ENCODE results near the gene PRR14.
A peak's percentile ranks its signal among the peaks of the same experiment; 100 is the strongest.
"Not testable (repeated sequence)": the region's sequence is repeated elsewhere in the genome, so short reads cannot be mapped to it uniquely, and the experiment has no call there.

Gene PRR14

GRCh38 chr16:30621765-30622164 is 29.0 kb upstream of the PRR14 start:
- Mint-ChIP-seq H3K27me3 (peaks cover 14% of the 10 kb centered on the region), H3K9me3 (no peaks in the 10 kb centered on the region), H3K36me3 (no peaks in the 10 kb centered on the region), H3K4me3 (no peak overlapping the region), H3K27ac (no peak overlapping the region), H3K4me1 (no peaks in the 10 kb centered on the region)
- no peak for ATAC-seq

DNA sequence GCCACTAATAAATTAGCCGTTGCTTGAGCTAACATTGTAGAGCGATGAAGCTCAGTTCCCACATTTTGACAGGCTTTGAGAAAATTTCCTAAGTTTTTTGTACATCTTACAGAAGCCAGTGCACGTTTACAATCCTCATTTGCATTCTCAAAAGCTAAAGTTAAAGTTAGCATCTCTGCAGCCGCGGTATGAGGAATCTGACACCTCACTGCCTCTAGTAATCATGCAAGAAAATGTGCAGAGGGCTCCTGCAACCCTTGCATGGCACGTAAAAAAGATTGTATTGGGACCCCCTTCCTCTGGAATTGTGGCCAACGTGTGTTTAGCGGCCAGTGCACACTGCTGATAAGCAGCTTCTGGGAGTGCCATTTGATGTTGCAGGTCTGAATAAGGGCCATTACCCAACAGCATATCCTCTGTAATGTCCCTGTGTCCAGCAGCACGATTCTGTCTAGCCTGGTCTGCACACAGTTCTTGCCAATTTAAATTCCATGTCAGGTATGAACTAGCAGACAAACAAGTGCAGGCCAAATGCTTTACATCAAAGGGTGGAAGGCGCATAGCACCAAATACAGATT is 28.2 kb upstream of the PRR14 start:
- Mint-ChIP-seq H3K4me1 (no peaks in the 10 kb centered on the region), H3K36me3 (no peaks in the 10 kb centered on the region), H3K9me3 (no peaks in the 10 kb centered on the region), H3K27ac (no peak overlapping the region), H3K27me3 (peaks cover 14% of the 10 kb centered on the region), H3K4me3 (no peak overlapping the region)
- no peak for ATAC-seq

DNA sequence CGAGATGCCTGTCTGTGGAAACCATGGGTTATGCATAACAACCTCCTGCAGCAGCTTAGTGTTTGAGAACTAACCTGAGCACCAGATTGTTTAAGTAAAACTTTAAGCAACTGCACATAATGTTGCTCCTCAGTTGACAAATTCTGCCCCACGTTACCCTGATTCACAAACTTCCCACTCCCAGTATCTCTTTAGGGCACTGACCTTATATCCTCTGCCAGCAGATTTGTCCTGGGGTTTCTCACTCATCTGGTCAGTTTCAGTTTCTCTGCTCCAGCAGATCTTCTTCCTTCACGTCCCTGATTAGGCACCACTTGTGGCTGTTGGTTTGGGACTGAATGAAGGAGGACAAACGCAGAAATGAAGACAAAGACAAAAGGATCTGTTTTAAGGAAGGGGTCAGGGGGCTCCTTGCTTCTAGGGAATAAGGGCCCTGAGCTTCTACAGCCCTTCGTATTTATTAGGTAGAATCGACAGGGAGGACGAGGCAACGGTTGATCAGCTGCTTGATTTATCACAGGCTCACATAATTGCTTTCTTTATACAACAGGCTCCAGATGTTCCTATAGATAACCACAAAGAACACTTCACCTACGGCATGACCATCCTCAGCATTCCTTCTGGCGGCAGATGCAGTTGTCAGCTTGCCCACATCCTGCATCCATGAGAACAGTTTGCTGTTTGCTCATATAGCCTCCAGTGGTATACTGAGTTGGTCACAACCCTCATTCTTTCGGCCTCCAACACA is 27.1 kb upstream of the PRR14 start:
- H3K27me3 Mint-ChIP-seq = peaks cover 14% of the 10 kb centered on the region
- H3K36me3 Mint-ChIP-seq = no peaks in the 10 kb centered on the region
- ATAC-seq = no peak
- H3K4me3 Mint-ChIP-seq = no peak overlapping the region
- H3K27ac Mint-ChIP-seq = no peak overlapping the region
- H3K4me1 Mint-ChIP-seq = peaks cover 3% of the 10 kb centered on the region
- no peaks in the 10 kb centered on the region for H3K9me3 Mint-ChIP-seq

GRCh38 chr16:30626236-30626635 is 24.5 kb upstream of the PRR14 start:
- ATAC-seq = no peak
- Mint-ChIP-seq H3K27ac (no peak overlapping the region), H3K4me3 (no peak overlapping the region), H3K27me3 (peaks cover 14% of the 10 kb centered on the region), H3K4me1 (peaks cover 13% of the 10 kb centered on the region), H3K36me3 (no peaks in the 10 kb centered on the region), H3K9me3 (no peaks in the 10 kb centered on the region)

DNA sequence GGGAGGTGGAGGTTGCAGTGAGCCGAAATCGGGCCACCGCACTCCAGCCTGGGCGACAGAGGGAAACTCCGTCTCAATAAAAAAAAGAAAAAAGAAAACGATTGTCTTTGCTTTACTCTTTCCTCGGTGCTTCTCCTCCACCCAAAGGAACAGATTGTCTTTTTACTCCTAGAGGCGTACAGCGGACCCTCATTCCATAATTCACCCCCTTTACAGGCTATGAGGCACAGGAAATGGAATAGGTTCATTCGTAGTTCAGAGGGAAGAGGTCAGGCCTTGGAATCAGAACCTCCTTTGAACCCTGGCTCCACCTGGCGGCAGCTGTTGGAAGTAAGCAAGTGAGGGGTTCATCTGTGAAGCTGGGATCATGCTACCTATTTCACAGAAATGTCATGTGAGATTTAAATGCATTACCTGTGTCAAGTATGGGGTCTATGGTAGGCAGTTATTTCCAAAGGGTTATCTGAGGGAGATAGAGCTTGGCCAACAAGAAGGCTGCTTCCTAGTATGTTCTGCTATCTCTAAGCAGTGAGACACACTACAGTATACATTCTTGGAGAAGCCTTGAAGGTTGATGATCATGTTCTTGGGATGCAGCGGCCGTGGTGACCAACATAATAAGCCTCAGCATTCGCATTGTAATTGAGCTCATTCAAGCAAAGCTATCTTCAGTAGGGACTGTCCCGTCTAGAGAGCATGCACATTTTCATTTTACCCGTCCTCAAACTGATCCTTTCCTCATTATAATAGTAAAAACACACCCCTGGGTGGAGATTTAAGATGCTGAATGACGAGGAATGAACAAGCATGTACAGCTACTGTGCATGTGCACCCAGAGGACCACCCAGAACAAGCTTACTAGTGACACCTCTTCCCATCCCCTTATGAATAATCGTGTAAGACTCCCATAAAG is 21.9 kb upstream of the PRR14 start:
- Mint-ChIP-seq H3K27me3 (peaks cover 4% of the 10 kb centered on the region), H3K27ac (peak overlapping the region; percentile 0)

DNA sequence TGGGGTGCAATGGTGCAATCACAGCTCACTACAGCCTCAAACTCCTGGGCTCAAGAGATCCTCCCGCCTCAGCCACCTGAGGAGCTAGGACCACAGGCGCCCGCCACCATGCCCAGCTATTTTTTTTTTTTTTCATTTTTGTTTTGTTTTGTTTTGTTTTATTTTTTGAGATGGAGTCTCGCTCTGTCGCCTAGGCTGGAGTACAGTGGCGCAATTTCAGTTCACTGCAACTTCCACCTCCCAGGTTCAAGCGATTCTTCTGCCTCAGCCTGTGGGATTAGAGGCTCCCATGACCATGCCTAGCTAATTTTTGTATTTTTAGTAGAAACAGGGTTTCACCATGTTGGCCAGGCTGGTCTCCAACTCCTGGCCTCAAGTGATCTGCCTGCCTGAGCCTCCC is 18.3 kb upstream of the PRR14 start:
- H3K36me3 Mint-ChIP-seq, H3K27ac Mint-ChIP-seq, H3K9me3 Mint-ChIP-seq, H3K4me3 Mint-ChIP-seq, H3K27me3 Mint-ChIP-seq, ATAC-seq: not testable (repeated sequence)
- H3K4me1 Mint-ChIP-seq = peaks cover 24% of the 10 kb centered on the region

More for the DNA sequence above, 21.9 kb upstream of the PRR14 start:
- H3K4me3 Mint-ChIP-seq = peak overlapping the region; percentile 55
- H3K9me3 Mint-ChIP-seq = no peaks in the 10 kb centered on the region
- peaks cover 13% of the 10 kb centered on the region for H3K4me1 Mint-ChIP-seq
- no peaks in the 10 kb centered on the region for H3K36me3 Mint-ChIP-seq
- ATAC-seq = peak; percentile 84

DNA sequence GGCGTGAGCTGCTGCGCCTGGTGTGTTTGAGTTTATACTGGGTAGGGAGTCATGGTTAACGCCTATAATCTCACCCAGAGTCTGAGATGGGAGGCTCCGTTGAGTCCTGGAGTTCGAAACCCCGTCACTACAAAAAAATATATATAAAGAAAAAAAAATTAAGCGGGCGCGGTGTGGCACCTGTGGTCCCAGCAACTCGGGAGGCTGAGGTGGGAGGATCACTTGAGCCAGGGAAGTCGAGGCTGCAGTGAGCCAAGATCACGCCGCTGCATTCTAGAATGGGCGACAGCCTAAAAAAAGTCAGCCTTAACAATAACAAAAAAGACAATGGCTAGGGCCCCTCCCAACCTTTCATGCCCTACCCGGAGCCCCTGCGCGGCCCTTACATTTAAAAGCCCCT is 17.2 kb upstream of the PRR14 start:
- Mint-ChIP-seq H3K4me3 (peak overlapping the region; percentile 80), H3K4me1 (peaks cover 22% of the 10 kb centered on the region), H3K9me3 (no peaks in the 10 kb centered on the region), H3K27ac (peak overlapping the region; percentile 94), H3K27me3 (no peaks in the 10 kb centered on the region), H3K36me3 (no peaks in the 10 kb centered on the region)
- no peak for ATAC-seq

DNA sequence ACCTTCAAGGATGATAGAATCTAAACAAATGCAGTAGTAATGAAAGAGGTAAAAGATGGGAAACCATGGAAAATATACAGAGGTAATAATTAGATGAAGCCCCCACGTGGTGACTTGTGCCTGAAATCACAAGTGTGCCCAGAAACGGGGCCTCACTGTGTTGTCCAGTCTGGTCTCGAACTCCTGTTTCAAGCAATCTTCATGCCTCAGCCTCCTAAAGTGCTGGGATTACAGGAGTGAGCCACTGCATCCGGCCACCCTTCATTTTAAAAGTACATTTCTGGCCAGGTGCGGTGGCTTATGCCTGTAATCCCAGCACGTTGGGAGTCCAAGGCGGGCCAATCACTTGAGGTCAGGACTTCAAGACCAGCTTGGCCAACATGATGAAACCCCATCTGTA is 14.2 kb upstream of the PRR14 start:
- H3K9me3 Mint-ChIP-seq = no peaks in the 10 kb centered on the region
- H3K27me3 Mint-ChIP-seq = no peaks in the 10 kb centered on the region
- peaks cover 10% of the 10 kb centered on the region for H3K4me1 Mint-ChIP-seq
- no peak overlapping the region for H3K4me3 Mint-ChIP-seq
- no peak for ATAC-seq
- no peaks in the 10 kb centered on the region for H3K36me3 Mint-ChIP-seq
- H3K27ac Mint-ChIP-seq = no peak overlapping the region

GRCh38 chr16:30637139-30637538 is 13.6 kb upstream of the PRR14 start:
- not testable (repeated sequence) for H3K27ac Mint-ChIP-seq, H3K4me3 Mint-ChIP-seq, ATAC-seq, H3K36me3 Mint-ChIP-seq, H3K27me3 Mint-ChIP-seq, H3K9me3 Mint-ChIP-seq
- peaks cover 10% of the 10 kb centered on the region for H3K4me1 Mint-ChIP-seq

GRCh38 chr16:30637944-30638343 is 12.8 kb upstream of the PRR14 start:
- Mint-ChIP-seq H3K36me3 (no peaks in the 10 kb centered on the region), H3K27me3 (no peaks in the 10 kb centered on the region), H3K9me3 (no peaks in the 10 kb centered on the region), H3K27ac (no peak overlapping the region), H3K4me3 (no peak overlapping the region), H3K4me1 (peaks cover 10% of the 10 kb centered on the region)
- ATAC-seq = no peak

GRCh38 chr16:30641378-30641982 is 9.3 kb upstream of the PRR14 start:
- H3K4me1 Mint-ChIP-seq = no peaks in the 10 kb centered on the region
- no peaks in the 10 kb centered on the region for H3K27me3 Mint-ChIP-seq
- H3K9me3 Mint-ChIP-seq = no peaks in the 10 kb centered on the region
- H3K27ac Mint-ChIP-seq = no peak overlapping the region
- no peak overlapping the region for H3K4me3 Mint-ChIP-seq
- no peaks in the 10 kb centered on the region for H3K36me3 Mint-ChIP-seq
- no peak for ATAC-seq

DNA sequence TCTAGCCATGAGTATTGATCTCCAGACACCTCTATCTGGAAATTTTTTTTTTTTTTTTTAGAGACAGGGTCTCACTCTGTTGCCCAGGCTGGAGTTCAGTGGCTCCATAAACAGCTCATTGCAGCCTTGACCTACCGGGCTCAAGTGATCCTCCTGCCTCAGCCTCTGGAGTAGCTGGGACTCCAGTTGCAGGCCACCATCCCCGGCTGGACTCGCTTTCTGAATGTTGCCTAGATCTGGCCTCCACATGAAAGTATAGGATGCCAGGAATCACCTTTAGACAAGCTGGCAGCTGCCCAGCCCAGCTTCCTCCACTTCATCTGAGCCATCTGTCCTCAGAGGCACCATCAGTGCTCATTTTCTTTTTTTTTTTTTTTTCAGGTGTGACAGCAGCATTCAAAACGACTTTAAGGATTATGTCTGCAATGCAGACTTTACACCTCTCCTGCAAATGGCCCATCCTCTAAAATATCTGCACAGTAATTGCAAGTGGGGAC is 6.4 kb upstream of the PRR14 start:
- H3K4me3 Mint-ChIP-seq = no peak overlapping the region
- no peaks in the 10 kb centered on the region for H3K4me1 Mint-ChIP-seq
- no peak for ATAC-seq
- no peaks in the 10 kb centered on the region for H3K9me3 Mint-ChIP-seq
- no peaks in the 10 kb centered on the region for H3K27me3 Mint-ChIP-seq
- H3K27ac Mint-ChIP-seq = no peak overlapping the region
- H3K36me3 Mint-ChIP-seq = no peaks in the 10 kb centered on the region

- Mint-ChIP-seq H3K36me3 (no peaks in the 10 kb centered on the region), H3K4me3 (no peak overlapping the region), H3K27me3 (no peaks in the 10 kb centered on the region), H3K9me3 (no peaks in the 10 kb centered on the region), H3K4me1 (peaks cover 6% of the 10 kb centered on the region), H3K27ac (no peak overlapping the region)
- ATAC-seq = no peak
These were observed 5.0 kb upstream of the PRR14 start for GRCh38 chr16:30645727-30646126.

- no peak overlapping the region for H3K4me3 Mint-ChIP-seq
- H3K27me3 Mint-ChIP-seq = no peaks in the 10 kb centered on the region
- no peaks in the 10 kb centered on the region for H3K9me3 Mint-ChIP-seq
- H3K36me3 Mint-ChIP-seq = no peaks in the 10 kb centered on the region
- H3K27ac Mint-ChIP-seq = no peak overlapping the region
- ATAC-seq = no peak
- H3K4me1 Mint-ChIP-seq = peaks cover 14% of the 10 kb centered on the region
These were observed 3.5 kb upstream of the PRR14 start for GRCh38 chr16:30647274-30647571.

DNA sequence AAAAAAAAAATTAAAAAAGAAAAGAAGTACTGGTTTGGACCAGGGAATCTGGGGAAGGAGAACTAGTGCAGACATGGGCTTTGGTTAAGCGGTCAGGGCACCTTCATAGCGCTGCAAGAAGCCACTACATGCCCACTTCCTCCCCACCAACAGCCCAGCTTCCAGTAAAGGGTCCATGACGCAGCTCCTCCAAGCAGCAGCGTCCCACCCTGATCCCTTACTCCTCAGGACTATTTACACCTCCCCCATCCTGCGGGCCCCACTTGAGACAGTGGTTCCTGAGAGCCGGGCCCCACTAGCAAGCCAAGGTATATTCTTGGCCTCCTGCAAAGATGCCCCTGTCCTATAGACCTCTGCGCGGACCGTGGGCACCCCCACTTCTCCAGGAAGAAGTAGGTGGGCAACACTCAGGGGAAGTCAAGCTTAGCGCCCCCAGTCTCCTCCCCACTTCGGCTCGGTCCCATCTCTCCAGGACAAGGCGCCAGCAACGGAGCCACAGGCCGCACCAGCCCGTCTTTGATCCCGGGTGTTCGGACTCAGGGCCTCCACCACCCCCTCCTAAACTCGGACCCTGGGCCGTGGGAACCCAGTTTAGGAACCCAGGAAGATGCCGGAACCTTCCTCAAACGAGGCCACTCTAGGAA is 913 bp upstream of the PRR14 start:
- peak overlapping the region; percentile 90 for H3K27ac Mint-ChIP-seq
- peaks cover 23% of the 10 kb centered on the region for H3K4me1 Mint-ChIP-seq
- H3K4me3 Mint-ChIP-seq = peak overlapping the region; percentile 94
- peaks cover 16% of the 10 kb centered on the region for H3K36me3 Mint-ChIP-seq
- H3K9me3 Mint-ChIP-seq = no peaks in the 10 kb centered on the region
- ATAC-seq = no peak
- no peaks in the 10 kb centered on the region for H3K27me3 Mint-ChIP-seq

All from stimulated activated memory B cell treated with anti-CD40 and anti-IgM and Interleukin-4, amounts not matched to agents 10 μg/mL and 1 μg/mL and 100 μg/mL, for 72 hours (primary cell).